IPS-15b (cell line): Measurements from ENCODE around the gene KRT16.
"Not testable (repeated sequence)": the region's sequence is repeated elsewhere in the genome, so short reads cannot be mapped to it uniquely, and the experiment has no call there.

Experiments
- H3K27me3 ChIP-seq: one replicate; pipeline ENCODE4 v1.6.1; 2013; ENCODE audit warnings: low read length; ENCODE audit not compliant: control insufficient read depth, insufficient read depth
- H3K36me3 ChIP-seq: one replicate; pipeline ENCODE4 v1.6.1; 2013; ENCODE audit warnings: low read length; ENCODE audit not compliant: control insufficient read depth, insufficient read depth
- H3K4me1 ChIP-seq: one replicate; pipeline ENCODE4 v1.6.1; 2013; ENCODE audit warnings: mild to moderate bottlenecking, low read length; ENCODE audit not compliant: control insufficient read depth, insufficient read depth
- H3K4me3 ChIP-seq: one replicate; pipeline ENCODE4 v1.5.1; 2013; ENCODE audit warnings: low read depth, low read length
- H3K9ac ChIP-seq: one replicate; pipeline ENCODE4 v1.6.1; 2013; ENCODE audit warnings: low read depth, mild to moderate bottlenecking, low read length
- H3K9me3 ChIP-seq: one replicate; pipeline ENCODE4 v1.6.1; 2013; ENCODE audit warnings: mild to moderate bottlenecking, low read length; ENCODE audit not compliant: control insufficient read depth, insufficient read depth

KRT16 gene

DNA sequence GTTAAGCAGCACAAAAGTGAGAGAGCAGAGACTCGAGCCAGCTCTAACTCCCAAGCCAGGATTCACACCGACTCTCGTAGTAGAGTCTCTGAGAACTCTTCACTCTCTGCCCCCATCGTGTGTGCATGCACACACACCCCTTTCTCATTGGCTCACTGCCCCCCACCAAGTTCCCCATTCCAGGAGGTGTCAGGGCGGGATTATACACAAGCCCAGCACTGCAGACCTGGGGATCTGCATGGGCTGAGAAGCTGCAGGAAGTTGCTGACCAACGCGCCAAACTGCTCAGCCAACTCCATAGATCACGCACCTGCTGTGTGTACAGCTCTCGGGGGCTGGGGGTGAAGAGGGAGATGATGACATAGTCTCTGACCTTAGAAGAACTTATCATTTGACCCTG lies 2.2 kb upstream of the KRT16 start:
- H3K27me3 ChIP-seq, H3K4me3 ChIP-seq: not testable (repeated sequence)

GRCh38 chr17:41614098-41614497 lies 1.5 kb upstream of the KRT16 start:
- Histone ChIP-seq H3K27me3 (no peaks in the 10 kb centered on the region), H3K4me1 (no peaks in the 10 kb centered on the region), H3K4me3 (no peak overlapping the region)

More for the DNA sequence above, 2.2 kb upstream of the KRT16 start:
- H3K4me1 ChIP-seq, H3K9me3 ChIP-seq, H3K9ac ChIP-seq, H3K36me3 ChIP-seq: not testable (repeated sequence)

DNA sequence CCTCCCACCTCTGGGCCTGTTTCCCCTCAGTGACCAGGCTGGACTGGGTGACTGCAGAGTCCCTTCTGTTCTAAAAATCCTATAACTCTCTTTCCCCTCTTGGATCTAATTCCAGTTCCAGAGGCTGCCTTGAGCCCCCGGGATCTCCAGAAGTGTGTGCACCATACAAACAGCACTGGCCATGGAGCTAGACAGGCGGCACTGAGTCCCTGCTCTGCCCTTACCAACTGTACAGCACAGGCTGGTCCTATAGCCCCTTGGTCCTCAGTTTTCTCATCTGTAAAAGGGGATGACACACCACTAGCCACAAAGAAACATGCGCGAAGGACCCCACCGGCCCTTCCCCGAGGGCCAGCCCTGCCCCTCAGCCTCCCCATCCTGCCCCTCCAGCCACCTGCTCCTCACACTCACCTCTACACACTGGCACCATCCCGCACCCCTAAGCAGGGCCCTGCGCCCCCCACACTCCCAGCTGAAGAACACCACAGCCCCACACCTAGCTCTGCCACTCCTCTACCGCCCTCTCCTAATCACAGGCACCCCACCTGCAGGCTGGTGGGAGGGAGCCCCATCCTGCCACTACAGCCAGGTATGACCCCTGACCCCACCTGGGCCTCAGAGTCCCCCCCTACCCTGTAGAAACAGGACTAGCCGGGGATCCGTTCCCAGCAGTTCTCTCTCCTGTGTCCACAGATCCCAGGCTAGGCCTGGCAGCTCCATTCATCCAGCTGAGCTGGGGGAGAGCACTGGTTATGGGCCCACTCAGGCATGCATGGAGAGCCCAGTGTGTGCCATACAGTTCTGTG lies 913 bp upstream of the KRT16 start:
- Histone ChIP-seq H3K4me1 (no peaks in the 10 kb centered on the region), H3K9me3 (no peaks in the 10 kb centered on the region), H3K36me3 (no peaks in the 10 kb centered on the region), H3K27me3 (no peaks in the 10 kb centered on the region), H3K9ac (no peak overlapping the region), H3K4me3 (no peak overlapping the region)

More at GRCh38 chr17:41614098-41614497, 1.5 kb upstream of the KRT16 start:
- H3K9ac ChIP-seq, result no peak overlapping the region
- no peaks in the 10 kb centered on the region for H3K9me3 ChIP-seq
- no peaks in the 10 kb centered on the region for H3K36me3 ChIP-seq

GRCh38 chr17:41610965-41611640 lies 1.5 kb downstream of the KRT16 start:
- Histone ChIP-seq H3K36me3 (no peaks in the 10 kb centered on the region), H3K4me1 (no peaks in the 10 kb centered on the region), H3K27me3 (no peaks in the 10 kb centered on the region), H3K9me3 (no peaks in the 10 kb centered on the region), H3K4me3 (no peak overlapping the region), H3K9ac (no peak overlapping the region)

DNA sequence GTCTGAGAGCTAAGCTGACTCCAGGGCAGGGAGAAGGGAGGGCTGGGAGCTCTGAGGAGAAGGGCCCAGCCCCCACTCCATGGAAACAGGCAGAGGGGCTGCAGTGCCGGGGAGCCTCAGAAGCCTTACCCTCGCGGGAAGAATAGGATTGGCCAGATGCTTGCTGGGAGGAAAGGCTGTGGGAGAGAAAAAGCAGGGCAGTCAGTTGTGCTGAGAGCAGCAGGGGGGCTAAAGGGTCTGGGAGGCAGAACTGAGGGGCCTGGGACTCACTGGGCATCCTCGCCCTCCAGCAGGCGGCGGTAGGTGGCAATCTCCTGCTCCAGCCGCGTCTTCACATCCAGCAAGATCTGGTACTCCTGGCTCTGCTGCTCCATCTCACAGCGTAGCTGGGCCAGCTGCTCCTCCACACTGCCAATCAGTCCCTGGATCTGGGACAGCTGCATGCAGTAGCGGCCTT lies 2.5 kb downstream of the KRT16 start:
- H3K9ac ChIP-seq, H3K9me3 ChIP-seq, H3K4me1 ChIP-seq: not testable (repeated sequence)

DNA sequence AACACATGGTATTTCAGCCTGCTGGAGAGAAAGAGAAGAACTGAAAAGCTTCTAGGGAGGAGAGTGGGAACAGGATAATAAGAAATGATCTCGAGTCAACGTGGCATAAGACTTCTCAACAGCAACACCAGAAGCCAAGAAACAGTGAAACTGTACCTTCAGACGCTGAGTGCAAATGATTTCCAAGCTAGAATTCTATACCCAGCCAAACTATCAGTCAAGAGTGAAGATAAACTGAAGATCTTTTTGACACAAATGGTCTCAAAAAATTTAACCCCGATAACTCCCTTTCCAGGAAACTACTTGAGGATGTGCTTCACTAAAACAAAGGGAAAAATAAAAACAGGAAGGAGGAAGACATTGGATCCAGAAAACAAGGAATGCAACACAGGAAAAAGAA lies 5.6 kb downstream of the KRT16 start:
- not testable (repeated sequence) for H3K4me1 ChIP-seq, H3K9ac ChIP-seq, H3K27me3 ChIP-seq, H3K36me3 ChIP-seq, H3K9me3 ChIP-seq, H3K4me3 ChIP-seq

More for the DNA sequence above, 2.5 kb downstream of the KRT16 start:
- not testable (repeated sequence) for H3K36me3 ChIP-seq, H3K4me3 ChIP-seq, H3K27me3 ChIP-seq

GRCh38 chr17:41602524-41602923 lies 10.0 kb downstream of the KRT16 start:
- H3K4me1 ChIP-seq, result no peaks in the 10 kb centered on the region
- H3K4me3 ChIP-seq, result no peak overlapping the region

DNA sequence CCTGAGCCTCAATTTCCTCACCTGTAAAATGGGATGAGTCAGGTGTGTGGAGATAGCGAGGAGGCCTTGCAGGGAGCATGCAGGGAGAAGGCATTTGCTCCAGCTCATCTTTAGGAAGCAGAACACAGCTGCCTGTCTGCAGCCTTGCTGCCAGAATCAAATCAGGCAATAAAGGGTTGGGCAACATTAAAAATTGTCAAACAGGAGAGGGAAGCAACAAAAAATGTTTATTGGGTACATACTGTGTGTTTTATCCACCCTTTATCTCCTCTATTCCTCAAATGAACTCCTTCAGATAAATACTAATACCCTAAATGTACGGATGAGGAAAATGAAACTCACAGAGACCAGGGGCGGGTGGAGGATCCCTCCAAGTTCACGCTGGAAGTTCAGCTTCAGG lies 12.2 kb downstream of the KRT16 start:
- Histone ChIP-seq H3K9me3 (no peaks in the 10 kb centered on the region), H3K27me3 (no peaks in the 10 kb centered on the region), H3K9ac (no peak overlapping the region), H3K36me3 (no peaks in the 10 kb centered on the region), H3K4me3 (no peak overlapping the region), H3K4me1 (no peaks in the 10 kb centered on the region)

More at GRCh38 chr17:41602524-41602923, 10.0 kb downstream of the KRT16 start:
- Histone ChIP-seq H3K27me3 (no peaks in the 10 kb centered on the region), H3K9ac (no peak overlapping the region), H3K36me3 (no peaks in the 10 kb centered on the region), H3K9me3 (no peaks in the 10 kb centered on the region)

DNA sequence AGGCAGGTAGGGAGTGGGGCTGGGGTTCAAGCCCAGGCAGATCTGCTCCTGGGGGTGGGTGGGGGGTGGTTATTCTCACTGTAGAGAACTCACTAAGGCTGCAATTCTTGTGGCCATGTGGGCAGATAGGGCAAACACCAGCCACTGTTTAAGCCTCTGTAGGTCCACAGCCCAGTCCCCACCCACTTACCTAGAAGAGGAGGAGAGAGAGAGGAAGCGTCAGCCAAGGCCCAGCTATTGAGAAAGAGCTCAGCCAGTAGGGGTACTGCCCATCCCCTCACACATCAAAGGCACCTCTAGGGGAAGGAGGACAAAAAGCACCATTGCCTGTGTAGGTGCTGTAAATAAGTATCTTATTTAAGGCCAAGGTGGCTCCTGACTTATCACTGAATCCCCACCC lies 12.9 kb downstream of the KRT16 start:
- Histone ChIP-seq H3K9ac (no peak overlapping the region), H3K4me1 (no peaks in the 10 kb centered on the region), H3K27me3 (no peaks in the 10 kb centered on the region), H3K9me3 (no peaks in the 10 kb centered on the region), H3K4me3 (no peak overlapping the region), H3K36me3 (no peaks in the 10 kb centered on the region)

DNA sequence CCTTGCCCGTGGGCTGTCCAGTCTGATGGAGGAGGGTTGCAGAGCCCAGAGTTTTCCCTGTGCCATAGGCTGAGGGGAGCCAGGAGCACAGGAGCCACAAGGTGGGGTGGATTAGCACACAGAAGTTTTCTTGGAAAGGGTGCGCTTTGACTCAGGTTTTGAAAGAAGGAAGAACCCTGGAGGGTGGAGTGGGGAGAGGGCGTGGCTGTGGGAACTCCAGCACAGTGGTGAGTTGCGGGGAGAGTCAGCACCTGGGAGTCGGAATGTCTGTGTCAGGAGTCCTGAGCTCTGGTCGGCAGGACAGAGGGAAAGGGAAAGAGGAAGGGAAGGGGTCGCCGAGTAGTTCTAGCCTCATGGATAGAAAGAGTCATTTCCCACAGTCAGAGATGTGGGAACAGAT lies 17.0 kb downstream of the KRT16 start:
- H3K9me3 ChIP-seq, result no peaks in the 10 kb centered on the region
- no peaks in the 10 kb centered on the region for H3K27me3 ChIP-seq
- H3K36me3 ChIP-seq, result no peaks in the 10 kb centered on the region
- H3K4me3 ChIP-seq, result no peak overlapping the region
- H3K4me1 ChIP-seq, result no peaks in the 10 kb centered on the region
- no peak overlapping the region for H3K9ac ChIP-seq

DNA sequence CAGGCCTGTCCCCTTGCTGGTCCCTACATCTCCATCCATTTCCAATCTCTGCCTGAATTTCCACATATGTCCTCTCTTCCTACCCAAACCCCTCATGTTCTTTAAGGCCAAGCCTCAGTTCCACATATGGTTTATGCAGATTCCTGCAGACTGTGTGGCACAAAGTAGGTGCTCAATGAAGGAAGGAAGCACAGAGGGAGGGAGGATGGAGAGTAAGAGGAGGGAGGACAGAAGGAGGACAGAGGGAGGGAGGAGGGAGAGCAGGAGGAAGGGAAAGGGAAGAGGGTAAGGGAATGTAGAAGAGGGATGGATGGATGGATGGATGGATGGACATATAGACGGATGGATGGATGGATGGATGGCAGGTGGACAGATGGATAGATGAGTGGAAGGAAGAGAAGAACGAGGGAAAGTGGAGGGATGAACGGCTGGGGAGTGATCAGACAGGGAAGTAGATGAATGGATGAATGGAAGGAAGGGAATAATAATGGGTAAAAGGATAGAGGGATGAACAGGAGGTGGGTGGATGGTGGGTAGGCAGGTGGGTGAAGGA lies 18.1 kb downstream of the KRT16 start:
- H3K36me3 ChIP-seq, result no peaks in the 10 kb centered on the region
- no peaks in the 10 kb centered on the region for H3K4me1 ChIP-seq

More for the DNA sequence above, 18.1 kb downstream of the KRT16 start:
- H3K27me3 ChIP-seq, result no peaks in the 10 kb centered on the region
- H3K9ac ChIP-seq, result no peak overlapping the region
- no peaks in the 10 kb centered on the region for H3K9me3 ChIP-seq
- no peak overlapping the region for H3K4me3 ChIP-seq
